Hematopoietic multipotent progenitor cell treated with erythropoietin and hydrocortisone succinate and interleukin-3 and kit ligand, for 8 days (in vitro differentiated cells): ENCODE data around the gene APOBEC3C.
"Not testable (repeated sequence)": the region's sequence is repeated elsewhere in the genome, so short reads cannot be mapped to it uniquely, and the experiment has no call there.

Source experiments
- DNase-seq: peaks from one replicate; pipeline ENCODE4 v3.0.0-alpha.2; 2015

The APOBEC3C gene

GRCh38 chr22:39066442-39067276 lies 52.6 kb downstream of the APOBEC3C start:
- DNase-seq: not testable (repeated sequence)

- no peak for DNase-seq
Observed at GRCh38 chr22:39068033-39068785, 54.2 kb downstream of the APOBEC3C start.
